HepG2 (cell line): ENCODE results near the gene ESYT1. TPM values are rescaled to one million over a fixed set of nuclear protein-coding genes. Genes with fewer than 3 reads are reported as not detected.

ENCODE experiments used
- ATF7-NPFF ChIP-seq: sonication (generic); formaldehyde crosslinking; IDR thresholded peaks from 2 replicates; pipeline ENCODE4 v1.8.1; 2023; ENCODE audit warnings: mild to moderate bottlenecking, low read depth, missing genetic modification reagents, moderate library complexity
- BCL3 ChIP-seq: sonication (generic); formaldehyde crosslinking; IDR thresholded peaks from 2 replicates; pipeline ENCODE4 v1.5.1; 2020; ENCODE audit warnings: mild to moderate bottlenecking, missing genetic modification reagents, moderate library complexity
- GLMP ChIP-seq: sonication (generic); formaldehyde crosslinking; IDR thresholded peaks from 2 replicates; pipeline ENCODE4 v1.9.0; 2021; ENCODE audit warnings: missing genetic modification reagents, mild to moderate bottlenecking, borderline replicate concordance
- KDM5A ChIP-seq: fragments of 200-600 bp; sonication (generic); IDR thresholded peaks from 2 replicates; pipeline ENCODE4 v1.7.0; 2018; ENCODE audit warnings: antibody characterized with exemption, mild to moderate bottlenecking, low read length, borderline replicate concordance
- PBX3 ChIP-seq: sonication (generic); formaldehyde crosslinking; IDR thresholded peaks from 2 replicates; pipeline ENCODE4 v1.8.1; 2023; ENCODE audit warnings: missing genetic modification reagents, inconsistent platforms, borderline replicate concordance
- POLR2A ChIP-seq, 2 experiments: IDR thresholded peaks; 2 replicates each; pipeline ENCODE4 v1.6.1; 2011; ENCODE audit warnings: low read depth in 2 of 2, low read length in 2 of 2, mild to moderate bottlenecking in 1 of 2, moderate library complexity in 1 of 2; ENCODE audit not compliant: insufficient read depth in 1 of 2
- SETDB1 ChIP-seq: sonication (generic); formaldehyde crosslinking; IDR thresholded peaks from 2 replicates; pipeline ENCODE4 v1.5.1; 2020; ENCODE audit warnings: missing genetic modification reagents, mild to moderate bottlenecking, borderline replicate concordance
- SIX4 ChIP-seq: sonication (generic); formaldehyde crosslinking; IDR thresholded peaks from 2 replicates; pipeline ENCODE4 v1.4.0; 2020; ENCODE audit warnings: missing genetic modification reagents
- XRCC5 ChIP-seq: fragments of 200-400 bp; formaldehyde crosslinking; optimal IDR thresholded peaks from 2 replicates; pipeline ENCODE3; 2017; ENCODE audit warnings: mild to moderate bottlenecking, low read length
- ZBTB7B ChIP-seq: sonication (generic); formaldehyde crosslinking; IDR thresholded peaks from 2 replicates; pipeline ENCODE4 v1.4.0; 2020; ENCODE audit warnings: missing genetic modification reagents
- ZFP36 ChIP-seq: fragments of 150-350 bp; IDR thresholded peaks from 2 replicates; pipeline ENCODE4 v1.6.1; 2018; ENCODE audit warnings: borderline replicate concordance, low read length, low read depth; ENCODE audit not compliant: partially characterized antibody
- ZNF772 ChIP-seq: sonication (generic); formaldehyde crosslinking; IDR thresholded peaks from 2 replicates; pipeline ENCODE4 v1.5.0; 2020; ENCODE audit warnings: mild to moderate bottlenecking, missing genetic modification reagents
- ZSCAN30 ChIP-seq: sonication (generic); formaldehyde crosslinking; IDR thresholded peaks from 2 replicates; pipeline ENCODE4 v1.5.0; 2020; ENCODE audit warnings: mild to moderate bottlenecking, missing genetic modification reagents
- polyA plus RNA-seq, 8 experiments: library from polyadenylated mRNA; depleted of rRNA in 3 of 8; stranded (reverse) in 7 of 8; unstranded in 1 of 8; fragments of >200 nt; fragmentation: Illumina TruSeq in 4 of 8; extraction: Trizol in 4 of 8; gene quantifications; 2 replicates each; pipeline versions ENCODE4 v1.2.1 to v1.2.3, GENCODE V29; 2011 to 2016; ENCODE audit warnings: low read depth in 4 of 8, missing spikeins in 1 of 8, mixed read lengths in 1 of 8; ENCODE audit not compliant: insufficient read depth in 1 of 8
- total RNA-seq, 5 experiments: library from RNA; depleted of rRNA; stranded (reverse); fragments of >200 nt; fragmentation: Illumina TruSeq; extraction: Trizol; gene quantifications; 2 replicates each; pipeline ENCODE4 v1.2.3, GENCODE V29; 2016; ENCODE audit warnings: low read depth in 1 of 5

ESYT1 gene
- total and polyA plus RNA-seq, 2 of the 13 experiments (the other 11 are each of a cell fraction or from before 2014, with no cell fraction given): 66.9 to 71.0 TPM

GRCh38 chr12:56189918-56190694, 62.0 kb downstream of the ESYT1 start (continued):
- TF ChIP-seq GLMP (CRISPR knock-in tag) (no peak), BCL3 (peak; percentile 9; the same call in 1 of the 2 replicates), ATF7-NPFF (CRISPR knock-in tag) (no peak), SIX4 (CRISPR knock-in tag) (no peak), ZFP36 (no peak), ZBTB7B (CRISPR knock-in tag) (peak; percentile 76), POLR2A (IDR thresholded peaks at IDR 0.05; ENCODE audit: insufficient read depth in 1 of 2, low read depth in 2 of 2, low read length in 2 of 2) (no peak), XRCC5 (no peak), SETDB1 (no peak), PBX3 (CRISPR knock-in tag) (no peak), ZSCAN30 (no peak), KDM5A (peak; percentile 67; the same call in 1 of the 2 replicates), ZNF772 (CRISPR knock-in tag) (no peak)
